Astrocyte (in vitro differentiated cells and primary cell): ENCODE results near the gene VRK1.

ENCODE experiments used
- CTCF ChIP-seq: IDR thresholded peaks from 2 replicates; pipeline ENCODE4 v1.5.1; 2011; ENCODE audit warnings: low read depth, mild to moderate bottlenecking, inconsistent platforms, low read length, moderate library complexity; ENCODE audit not compliant: insufficient read depth
- EZH2 ChIP-seq: IDR thresholded peaks from 2 replicates; pipeline ENCODE4 v1.6.1; 2012; ENCODE audit warnings: mild to moderate bottlenecking, low read length, inconsistent platforms; ENCODE audit not compliant: insufficient read depth

DNA sequence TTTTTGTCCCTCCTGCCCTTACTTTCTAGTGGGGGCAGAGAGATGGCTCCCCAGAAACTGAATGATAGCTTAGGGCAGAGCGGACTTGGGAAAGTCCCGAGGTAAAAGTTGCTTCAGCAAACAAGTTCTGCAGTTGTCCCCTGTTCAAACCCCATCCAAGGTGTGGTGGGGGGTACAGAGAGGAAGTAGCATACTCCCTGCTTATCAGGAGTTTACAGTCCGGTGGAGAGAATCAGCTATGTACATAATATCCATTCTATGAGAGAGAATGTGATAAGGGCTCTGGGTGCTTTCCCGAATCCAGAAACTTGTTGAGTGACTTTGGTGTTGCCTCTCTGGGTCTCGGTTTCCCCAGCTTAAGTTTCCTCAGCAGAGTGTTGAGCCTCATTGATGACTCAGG, 40.4 kb upstream of the VRK1 start:
- no peak for TF ChIP-seq CTCF
- no peak for TF ChIP-seq EZH2
